Naive thymus-derived CD4-positive, alpha-beta T cell (primary cell): ENCODE data around the gene TRAPPC10. TPM values are rescaled to one million over a fixed set of nuclear protein-coding genes. Genes with fewer than 3 reads are reported as not detected.

ENCODE experiments used
- polyA plus RNA-seq, 2 donors: library from polyadenylated mRNA; unstranded; fragments of 300-500 nt; fragmentation: Illumina TruSeq; gene quantifications; one replicate each; pipeline ENCODE4 v1.2.3, GENCODE V29; 2021
- total RNA-seq, 6 experiments: library from RNA in 5 of 6; stranded (reverse) in 5 of 6; gene quantifications; 1 replicate in 5 of 6; 2 replicates in 1 of 6; pipeline ENCODE4 v1.2.3 and lab custom pipeline; 2021 to 2026

The TRAPPC10 gene
- total and polyA plus RNA-seq, 7 experiments from 2014 or later = 15.6 to 119 (median 93.2) TPM

Other genes starting within 250 kb of the TRAPPC10 start
- gene CSTB, start 236.0 kb upstream of the TRAPPC10 start, total RNA-seq = 10 to 100 TPM; 14.7 to 66.5 (median 36.6) TPM
- 10 to 100 TPM; 52.2 to 59.7 TPM for gene CSTB, start 236.0 kb upstream of the TRAPPC10 start, polyA plus RNA-seq
- gene RRP1, start 222.7 kb upstream of the TRAPPC10 start, total RNA-seq = 10 to 100 TPM; 24.2 to 33.1 (median 28.8) TPM
- 10 to 100 TPM; 10.1 to 21.8 TPM for gene RRP1, start 222.7 kb upstream of the TRAPPC10 start, polyA plus RNA-seq
- gene AGPAT3, start 147.1 kb upstream of the TRAPPC10 start, total RNA-seq = 100 to 1,000 TPM in 1 of 5 experiments, 10 to 100 TPM in 4; 58.4 to 121 (median 69.0) TPM
- 10 to 100 TPM; 11.4 to 16.1 TPM for gene AGPAT3, start 147.1 kb upstream of the TRAPPC10 start, polyA plus RNA-seq
- 10 to 100 TPM; 12.0 to 42.3 (median 23.0) TPM for gene PWP2, start 95.1 kb downstream of the TRAPPC10 start, total RNA-seq
- gene PWP2, start 95.1 kb downstream of the TRAPPC10 start, polyA plus RNA-seq = 10 to 100 TPM in 1 of 2 donors, 1 to 10 TPM in 1; 8.7 to 17.9 TPM
- gene GATD3, start 121.4 kb downstream of the TRAPPC10 start, total RNA-seq = 10 to 100 TPM; 13.3 to 47.8 (median 46.5) TPM
- 10 to 100 TPM; 51.2 to 56.8 TPM for gene GATD3, start 121.4 kb downstream of the TRAPPC10 start, polyA plus RNA-seq
- gene ICOSLG, start 228.6 kb downstream of the TRAPPC10 start, total RNA-seq = 10 to 100 TPM in 3 of 5 experiments, 1 to 10 TPM in 2; 3.3 to 20.4 (median 10.7) TPM
- 1 to 10 TPM in 1 of 2 donors, under 1 TPM in 1; 0.45 to 3.6 TPM for gene ICOSLG, start 228.6 kb downstream of the TRAPPC10 start, polyA plus RNA-seq
- gene DNMT3L, start 249.6 kb downstream of the TRAPPC10 start, total RNA-seq = not detected
- gene DNMT3L, start 249.6 kb downstream of the TRAPPC10 start, polyA plus RNA-seq = not detected